Colonic mucosa (tissue), 4 donors: ENCODE measurements around the gene OGFR. TPM values are rescaled to one million over a fixed set of nuclear protein-coding genes. Genes with fewer than 3 reads are reported as not detected.

ENCODE experiments used
- DNase-seq: peaks from one replicate; pipeline ENCODE4 v3.0.0-alpha.2; 2020
- H3K27ac ChIP-seq: fragments of 200-600 bp; one replicate; pipeline ENCODE4 v1.8.0; 2021
- H3K27me3 ChIP-seq: fragments of 200-600 bp; one replicate; pipeline ENCODE4 v1.8.0; 2021
- H3K36me3 ChIP-seq: fragments of 200-600 bp; one replicate; pipeline ENCODE4 v1.8.0; 2021
- H3K4me1 ChIP-seq: fragments of 200-600 bp; one replicate; pipeline ENCODE4 v1.8.0; 2021; ENCODE audit warnings: mild to moderate bottlenecking
- H3K4me3 ChIP-seq: fragments of 200-600 bp; one replicate; pipeline ENCODE4 v1.8.0; 2021
- H3K9ac ChIP-seq, 2 donors: one replicate each; pipeline ENCODE4 v1.7.0; 2013; ENCODE audit warnings: control low read depth in 2 of 2, low read depth in 2 of 2, low read length in 2 of 2
- H3K9me3 ChIP-seq: fragments of 200-600 bp; one replicate; pipeline ENCODE4 v1.8.0; 2021
- CTCF ChIP-seq: fragments of 200-600 bp; IDR thresholded peaks from one replicate; pipeline ENCODE4 v1.8.0; 2022; ENCODE audit warnings: antibody characterized with exemption, mild to moderate bottlenecking
- intact Hi-C: fragments of 100-400 bp; cut with DNase I; formaldehyde crosslinking; loops from one replicate; pipeline ENCODE4 v1.14.1; 2022
- total RNA-seq, 2 donors: library from RNA; stranded (reverse); fragmentation: NEBNext Ultra II Directional in 1 of 2; extraction: Animal tissue kit (Norgen Biotek cat#: 25700) in 1 of 2; gene quantifications; one replicate each; pipeline ENCODE4 v1.2.1, GENCODE V29; 2021
- donor health status: healthy.
- donor health status: DM: no; HTN: no; CAD: no.
- donor health status: DM: no; HTN: no; CAD: no.

The OGFR gene
- total RNA-seq, 2 donors from 2014 or later, result 36.3 to 36.8 TPM

- Histone ChIP-seq H3K4me1 (no peaks in the 10 kb centered on the region), H3K4me3 (no peak overlapping the region), H3K36me3 (no peaks in the 10 kb centered on the region), H3K9ac (no peak overlapping the region), H3K27ac (no peak overlapping the region), H3K9me3 (no peaks in the 10 kb centered on the region), H3K27me3 (no peaks in the 10 kb centered on the region)
- intact Hi-C loops, result no loop called here
- TF ChIP-seq CTCF, result no peak
- no peak for DNase-seq
These were observed 33.7 kb upstream of the OGFR start for GRCh38 chr20:62770916-62771315.

DNA sequence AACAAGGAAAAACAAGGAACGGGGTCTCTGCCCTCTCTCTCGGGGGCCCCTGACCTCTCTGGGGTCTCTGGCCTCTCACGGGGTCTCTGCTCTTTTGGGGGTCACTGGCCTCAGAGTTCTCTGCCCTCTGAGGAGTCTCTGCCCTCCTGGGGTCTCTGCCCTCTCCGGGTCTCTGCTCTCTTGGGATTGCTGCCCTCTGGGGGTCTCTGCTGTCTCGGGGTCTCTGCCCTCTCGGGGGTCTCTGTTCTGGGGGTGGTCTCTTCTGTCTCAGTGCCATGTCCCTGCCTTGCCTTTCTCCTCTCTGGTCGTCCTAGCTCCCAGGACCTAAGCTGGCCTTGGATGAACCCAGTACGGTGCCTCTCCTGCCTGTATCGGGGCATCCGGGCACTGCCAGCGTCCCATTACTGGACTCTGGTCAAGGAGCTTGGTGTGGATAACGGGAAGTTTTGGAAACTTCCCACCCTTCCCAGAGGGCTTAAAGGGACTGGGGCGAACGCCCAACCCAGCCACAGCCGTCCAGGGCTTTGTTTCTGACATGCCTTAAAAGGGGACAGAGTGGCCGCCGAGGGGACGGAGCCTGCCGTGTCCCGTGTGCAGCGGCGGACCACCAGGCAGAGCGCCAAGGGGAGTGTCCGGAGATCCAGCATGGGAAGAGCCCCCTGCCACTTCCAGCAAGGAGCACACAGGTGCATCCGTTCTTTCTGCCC, 33.1 kb upstream of the OGFR start:
- Histone ChIP-seq H3K4me3 (no peak overlapping the region), H3K27me3 (no peaks in the 10 kb centered on the region), H3K27ac (no peak overlapping the region), H3K9ac (no peak overlapping the region), H3K9me3 (no peaks in the 10 kb centered on the region), H3K36me3 (no peaks in the 10 kb centered on the region), H3K4me1 (no peaks in the 10 kb centered on the region)
- no peak for DNase-seq
- intact Hi-C loops, result no loop called here
- no peak for TF ChIP-seq CTCF

GRCh38 chr20:62772103-62772611, 32.5 kb upstream of the OGFR start:
- no peak for TF ChIP-seq CTCF
- no peak for DNase-seq
- Histone ChIP-seq H3K4me3 (no peak overlapping the region), H3K9me3 (no peaks in the 10 kb centered on the region), H3K27ac (no peak overlapping the region), H3K9ac (no peak overlapping the region), H3K27me3 (no peaks in the 10 kb centered on the region), H3K4me1 (no peaks in the 10 kb centered on the region), H3K36me3 (no peaks in the 10 kb centered on the region)
- intact Hi-C loops, result no loop called here

DNA sequence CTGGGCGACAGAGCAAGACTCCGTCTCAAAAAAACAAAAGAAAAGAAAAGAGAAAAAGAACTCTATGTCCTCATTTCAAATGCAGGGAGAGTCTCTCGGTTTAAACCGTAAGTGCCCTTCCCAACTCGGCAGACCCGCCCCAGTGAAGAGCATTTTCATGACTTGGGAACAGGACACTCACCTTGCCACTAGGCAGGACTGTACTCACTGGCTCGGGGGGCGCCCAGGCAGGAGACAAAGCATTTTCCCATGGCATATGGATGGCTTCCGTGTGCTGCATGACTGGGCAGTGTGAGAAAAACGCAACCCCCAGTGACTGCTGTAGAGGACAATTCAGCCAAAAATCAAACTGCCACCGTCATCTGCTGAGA, 32.0 kb upstream of the OGFR start:
- Histone ChIP-seq H3K27ac (no peak overlapping the region), H3K27me3 (no peaks in the 10 kb centered on the region), H3K36me3 (no peaks in the 10 kb centered on the region), H3K4me1 (no peaks in the 10 kb centered on the region), H3K9ac (no peak overlapping the region), H3K9me3 (no peaks in the 10 kb centered on the region), H3K4me3 (no peak overlapping the region)
- no peak for DNase-seq
- no peak for TF ChIP-seq CTCF
- intact Hi-C loops, result no loop called here

GRCh38 chr20:62772990-62773844, 31.4 kb upstream of the OGFR start:
- no peak for TF ChIP-seq CTCF
- Histone ChIP-seq H3K4me3 (no peak overlapping the region), H3K9ac (no peak overlapping the region), H3K27me3 (no peaks in the 10 kb centered on the region), H3K4me1 (no peaks in the 10 kb centered on the region), H3K27ac (no peak overlapping the region), H3K9me3 (no peaks in the 10 kb centered on the region), H3K36me3 (no peaks in the 10 kb centered on the region)
- DNase-seq, result no peak
- intact Hi-C loops, result no loop called here
